ENCODE data around the gene GBA3.

DNA sequence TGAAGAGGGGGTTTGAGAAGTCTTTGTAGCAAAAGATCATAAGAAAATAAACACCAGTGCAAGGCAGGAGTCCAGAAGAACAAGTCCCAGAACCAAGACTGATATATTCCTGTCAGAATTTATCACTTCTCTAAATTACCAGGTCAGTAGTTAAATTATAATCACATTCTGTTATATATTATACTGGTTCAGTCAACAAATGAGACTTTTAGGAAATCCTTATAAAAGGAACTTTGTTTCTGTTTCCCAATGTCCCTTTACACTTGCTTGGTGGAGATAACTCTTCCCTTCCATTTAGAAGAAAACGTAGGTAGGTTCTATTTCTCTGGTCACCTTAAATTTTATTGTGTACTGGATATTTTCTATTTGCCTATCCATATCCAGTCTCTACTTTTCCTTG, 21.1 kb downstream of the GBA3 start:
- TF ChIP-seq, protein P1, sequence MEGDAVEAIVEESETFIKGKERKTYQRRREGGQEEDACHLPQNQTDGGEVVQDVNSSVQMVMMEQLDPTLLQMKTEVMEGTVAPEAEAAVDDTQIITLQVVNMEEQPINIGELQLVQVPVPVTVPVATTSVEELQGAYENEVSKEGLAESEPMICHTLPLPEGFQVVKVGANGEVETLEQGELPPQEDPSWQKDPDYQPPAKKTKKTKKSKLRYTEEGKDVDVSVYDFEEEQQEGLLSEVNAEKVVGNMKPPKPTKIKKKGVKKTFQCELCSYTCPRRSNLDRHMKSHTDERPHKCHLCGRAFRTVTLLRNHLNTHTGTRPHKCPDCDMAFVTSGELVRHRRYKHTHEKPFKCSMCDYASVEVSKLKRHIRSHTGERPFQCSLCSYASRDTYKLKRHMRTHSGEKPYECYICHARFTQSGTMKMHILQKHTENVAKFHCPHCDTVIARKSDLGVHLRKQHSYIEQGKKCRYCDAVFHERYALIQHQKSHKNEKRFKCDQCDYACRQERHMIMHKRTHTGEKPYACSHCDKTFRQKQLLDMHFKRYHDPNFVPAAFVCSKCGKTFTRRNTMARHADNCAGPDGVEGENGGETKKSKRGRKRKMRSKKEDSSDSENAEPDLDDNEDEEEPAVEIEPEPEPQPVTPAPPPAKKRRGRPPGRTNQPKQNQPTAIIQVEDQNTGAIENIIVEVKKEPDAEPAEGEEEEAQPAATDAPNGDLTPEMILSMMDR (IDR thresholded peaks at IDR 0.05), result no peak
- TF ChIP-seq POLR2A (IDR thresholded peaks at IDR 0.05), result no peak

Measured in thyroid gland (tissue), 4 donors.